ENCODE data around the gene PCBP2.
"Not testable (repeated sequence)": the region's sequence is repeated elsewhere in the genome, so short reads cannot be mapped to it uniquely, and the experiment has no call there.

PCBP2 gene

DNA sequence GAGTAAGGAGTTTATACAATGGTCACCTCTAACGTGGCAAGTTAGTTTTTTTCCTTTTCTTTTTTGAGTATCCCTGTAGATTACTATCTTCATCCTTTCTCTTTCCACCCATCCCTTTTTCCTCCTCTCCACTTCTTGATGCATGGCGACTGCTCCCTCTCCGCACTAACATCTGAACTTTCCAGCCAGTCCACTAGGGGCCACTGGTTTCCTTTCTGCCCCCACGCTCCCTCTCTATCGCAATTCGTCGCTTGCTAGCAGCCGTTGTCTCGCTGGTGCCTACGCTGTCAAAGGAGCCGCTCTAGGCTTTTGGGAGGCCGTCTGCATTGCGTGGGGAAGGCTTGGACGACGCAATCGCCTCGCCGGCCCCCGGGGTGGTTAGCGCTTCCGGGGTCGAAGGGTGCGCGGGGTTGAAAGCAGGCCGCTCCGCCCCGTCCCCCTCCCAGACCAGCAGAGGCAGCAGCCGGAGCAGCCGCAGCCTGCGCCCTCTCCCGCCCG, at the start of gene PCBP2:
TSS of gene PCBP2 (plus strand) at position 442 of the 498 bp plus-strand sequence. CDS start 2,699 bp downstream, outside the sequence.
- TF ChIP-seq, protein P1, sequence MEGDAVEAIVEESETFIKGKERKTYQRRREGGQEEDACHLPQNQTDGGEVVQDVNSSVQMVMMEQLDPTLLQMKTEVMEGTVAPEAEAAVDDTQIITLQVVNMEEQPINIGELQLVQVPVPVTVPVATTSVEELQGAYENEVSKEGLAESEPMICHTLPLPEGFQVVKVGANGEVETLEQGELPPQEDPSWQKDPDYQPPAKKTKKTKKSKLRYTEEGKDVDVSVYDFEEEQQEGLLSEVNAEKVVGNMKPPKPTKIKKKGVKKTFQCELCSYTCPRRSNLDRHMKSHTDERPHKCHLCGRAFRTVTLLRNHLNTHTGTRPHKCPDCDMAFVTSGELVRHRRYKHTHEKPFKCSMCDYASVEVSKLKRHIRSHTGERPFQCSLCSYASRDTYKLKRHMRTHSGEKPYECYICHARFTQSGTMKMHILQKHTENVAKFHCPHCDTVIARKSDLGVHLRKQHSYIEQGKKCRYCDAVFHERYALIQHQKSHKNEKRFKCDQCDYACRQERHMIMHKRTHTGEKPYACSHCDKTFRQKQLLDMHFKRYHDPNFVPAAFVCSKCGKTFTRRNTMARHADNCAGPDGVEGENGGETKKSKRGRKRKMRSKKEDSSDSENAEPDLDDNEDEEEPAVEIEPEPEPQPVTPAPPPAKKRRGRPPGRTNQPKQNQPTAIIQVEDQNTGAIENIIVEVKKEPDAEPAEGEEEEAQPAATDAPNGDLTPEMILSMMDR (IDR thresholded peaks at IDR 0.05; ENCODE audit: insufficient read depth, low read depth, low read length, missing control alignments), result peak; percentile 93
- DNase-seq (ENCODE audit: low read depth), result peak; percentile 100
- peak within 1 kb of the TSS; percentile 99 for H3K4me3 ChIP-seq (ENCODE audit: low read depth, low read length)

DNA sequence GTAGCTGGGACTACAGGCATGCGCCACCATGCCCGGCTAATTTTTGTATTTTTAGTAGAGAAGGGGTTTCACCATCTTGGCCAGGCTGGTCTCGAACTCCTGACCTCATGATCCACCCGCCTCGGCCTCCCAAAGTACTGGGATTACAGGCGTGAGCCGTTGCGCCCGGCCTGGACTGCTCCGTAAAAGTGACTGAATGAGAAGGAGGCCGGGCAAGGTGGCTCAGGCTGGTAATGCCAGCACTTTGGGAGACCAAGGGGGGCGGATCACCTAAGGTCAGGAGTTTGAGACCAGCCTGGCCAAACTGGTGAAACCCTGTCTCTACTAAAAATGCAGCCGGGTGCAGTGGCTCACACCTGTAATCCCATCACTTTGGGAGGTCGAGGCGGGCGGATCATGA, 49.6 kb upstream of the PCBP2 start:
- H3K4me3 ChIP-seq (ENCODE audit: low read depth, low read length); DNase-seq (ENCODE audit: low read depth): not testable (repeated sequence)

DNA sequence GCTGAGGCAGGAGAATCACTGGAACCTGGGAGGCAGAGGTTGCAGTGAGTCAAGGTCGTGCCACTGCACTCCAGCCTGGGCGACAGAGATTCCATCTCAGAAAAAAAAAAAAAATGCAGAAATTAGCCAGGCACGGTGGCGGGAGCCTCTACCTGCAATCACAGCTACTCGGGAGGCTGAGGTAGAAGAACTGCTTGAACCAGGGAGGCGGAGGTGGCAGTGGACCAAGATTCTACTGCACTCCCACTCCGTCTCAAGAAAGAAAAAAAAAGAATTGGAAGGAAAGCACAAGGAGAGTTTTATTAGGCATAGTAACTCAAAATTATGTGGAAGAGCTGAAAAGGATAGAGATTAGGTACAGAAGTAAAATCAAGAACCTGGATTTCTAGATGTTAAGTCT, 49.0 kb upstream of the PCBP2 start:
- DNase-seq (ENCODE audit: low read depth), result no peak
- H3K4me3 ChIP-seq (ENCODE audit: low read depth, low read length), result no peak overlapping the region
- TF ChIP-seq, protein P1 (IDR thresholded peaks at IDR 0.05; ENCODE audit: insufficient read depth, low read depth, low read length, missing control alignments), result no peak

DNA sequence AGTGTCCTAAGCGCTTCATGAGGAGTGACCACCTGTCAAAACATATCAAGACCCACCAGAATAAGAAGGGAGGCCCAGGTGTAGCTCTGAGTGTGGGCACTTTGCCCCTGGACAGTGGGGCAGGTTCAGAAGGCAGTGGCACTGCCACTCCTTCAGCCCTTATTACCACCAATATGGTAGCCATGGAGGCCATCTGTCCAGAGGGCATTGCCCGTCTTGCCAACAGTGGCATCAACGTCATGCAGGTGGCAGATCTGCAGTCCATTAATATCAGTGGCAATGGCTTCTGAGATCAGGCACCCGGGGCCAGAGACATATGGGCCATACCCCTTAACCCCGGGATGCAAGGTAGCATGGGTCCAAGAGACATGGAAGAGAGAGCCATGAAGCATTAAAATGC, 41.0 kb upstream of the PCBP2 start:
- H3K4me3 ChIP-seq (ENCODE audit: low read depth, low read length), result no peak overlapping the region
- TF ChIP-seq, protein P1 (IDR thresholded peaks at IDR 0.05; ENCODE audit: insufficient read depth, low read depth, low read length, missing control alignments), result no peak
- DNase-seq (ENCODE audit: low read depth), result no peak

DNA sequence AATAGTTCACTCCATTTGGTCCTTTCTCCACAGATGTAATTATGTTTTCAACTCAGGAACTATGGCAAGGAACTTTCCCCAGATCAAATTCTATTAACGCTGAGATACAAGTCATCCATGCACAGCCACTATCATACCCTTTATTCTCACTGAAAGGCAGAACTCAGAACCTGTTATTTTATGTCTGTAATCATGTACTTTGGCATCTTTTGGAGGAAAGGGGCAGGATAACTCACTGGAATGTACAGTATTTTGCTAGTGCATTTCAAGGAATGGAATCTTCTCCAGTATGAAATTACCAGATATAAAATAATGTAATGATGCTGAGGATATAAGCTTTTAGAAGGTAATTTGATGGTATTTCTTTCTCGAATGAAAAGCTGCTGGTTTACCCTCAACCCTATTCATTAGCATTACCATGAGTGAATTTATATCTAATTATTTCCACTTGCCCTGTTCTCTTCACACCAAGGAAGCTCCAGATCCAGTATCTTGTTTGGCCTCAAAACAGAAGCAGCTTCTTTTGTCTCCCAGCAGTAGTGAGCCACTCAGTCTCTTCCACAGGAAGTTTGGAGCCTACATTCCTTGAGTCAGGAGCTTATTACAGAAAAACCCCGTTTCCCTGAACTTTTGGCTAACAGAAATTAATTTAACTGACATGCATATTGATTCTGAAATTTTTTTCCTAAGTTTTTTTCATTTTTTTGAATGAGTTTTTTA, 38.3 kb upstream of the PCBP2 start:
- TF ChIP-seq, protein P1 (IDR thresholded peaks at IDR 0.05; ENCODE audit: insufficient read depth, low read depth, low read length, missing control alignments), result no peak
- no peak for DNase-seq (ENCODE audit: low read depth)
- no peak overlapping the region for H3K4me3 ChIP-seq (ENCODE audit: low read depth, low read length)

DNA sequence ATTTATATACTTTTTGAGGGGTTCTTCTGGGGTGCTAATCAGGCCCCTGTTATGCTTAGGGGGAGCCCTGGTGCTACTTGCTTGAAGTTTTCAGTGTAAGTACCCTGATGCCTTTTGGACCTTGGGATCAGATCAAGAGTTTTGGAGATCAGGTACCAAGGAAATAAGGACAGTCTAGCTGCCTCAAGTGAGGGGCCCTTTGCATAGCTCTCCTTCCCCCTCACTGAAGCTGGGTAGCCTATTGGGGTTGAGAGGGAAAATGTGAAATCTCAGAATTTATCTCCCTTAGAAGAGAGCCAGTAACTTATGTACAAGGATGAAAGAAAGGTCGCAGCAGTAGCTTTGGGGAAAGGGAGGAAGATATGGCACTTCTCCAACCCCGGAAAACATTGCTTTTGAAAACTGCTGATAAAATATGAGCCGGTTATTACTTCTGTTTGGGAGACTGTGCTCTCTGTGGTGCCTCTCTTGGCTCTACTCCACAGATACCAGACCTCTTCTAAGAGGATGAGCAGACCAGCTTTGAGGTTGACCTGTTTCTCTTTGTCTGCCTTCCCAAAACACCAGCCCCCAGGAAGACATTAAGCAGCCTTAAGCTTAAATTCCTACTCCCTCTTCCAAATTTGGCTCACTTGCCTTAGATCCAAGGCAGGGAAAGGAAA, 37.0 kb upstream of the PCBP2 start:
- TF ChIP-seq, protein P1 (IDR thresholded peaks at IDR 0.05; ENCODE audit: insufficient read depth, low read depth, low read length, missing control alignments), result no peak
- DNase-seq (ENCODE audit: low read depth), result no peak
- H3K4me3 ChIP-seq (ENCODE audit: low read depth, low read length), result no peak overlapping the region

DNA sequence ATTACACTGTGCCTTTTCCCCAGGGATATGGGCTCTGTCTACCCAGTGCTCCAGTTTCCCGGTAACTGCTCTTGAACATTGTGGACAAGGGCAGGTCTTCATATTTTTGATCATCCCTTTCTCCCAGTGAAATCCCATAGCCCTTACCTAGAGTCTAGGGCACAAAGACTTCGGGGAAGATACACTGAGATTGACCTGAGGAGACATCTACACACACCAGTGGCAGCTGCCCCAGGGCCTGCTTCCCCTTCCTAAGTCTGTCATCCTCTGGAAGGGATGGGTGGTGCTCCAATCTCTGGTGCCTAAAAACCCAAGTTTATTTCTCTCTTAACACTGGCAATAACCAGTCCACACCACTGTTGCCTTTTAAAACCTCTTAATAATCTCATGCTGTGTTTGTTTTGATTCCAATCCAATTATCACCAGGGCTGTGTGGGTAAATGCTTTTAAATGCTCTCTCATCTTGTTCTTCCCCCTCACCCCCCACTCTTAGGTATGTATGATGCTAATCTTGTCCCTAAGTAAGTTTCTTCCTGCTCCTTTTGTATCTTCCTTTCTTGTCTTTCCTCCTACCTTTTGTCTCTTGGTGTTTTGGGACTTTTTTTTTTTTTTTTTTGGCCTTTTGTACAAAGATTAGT, 36.0 kb upstream of the PCBP2 start:
- not testable (repeated sequence) for H3K4me3 ChIP-seq (ENCODE audit: low read depth, low read length); DNase-seq (ENCODE audit: low read depth)

DNA sequence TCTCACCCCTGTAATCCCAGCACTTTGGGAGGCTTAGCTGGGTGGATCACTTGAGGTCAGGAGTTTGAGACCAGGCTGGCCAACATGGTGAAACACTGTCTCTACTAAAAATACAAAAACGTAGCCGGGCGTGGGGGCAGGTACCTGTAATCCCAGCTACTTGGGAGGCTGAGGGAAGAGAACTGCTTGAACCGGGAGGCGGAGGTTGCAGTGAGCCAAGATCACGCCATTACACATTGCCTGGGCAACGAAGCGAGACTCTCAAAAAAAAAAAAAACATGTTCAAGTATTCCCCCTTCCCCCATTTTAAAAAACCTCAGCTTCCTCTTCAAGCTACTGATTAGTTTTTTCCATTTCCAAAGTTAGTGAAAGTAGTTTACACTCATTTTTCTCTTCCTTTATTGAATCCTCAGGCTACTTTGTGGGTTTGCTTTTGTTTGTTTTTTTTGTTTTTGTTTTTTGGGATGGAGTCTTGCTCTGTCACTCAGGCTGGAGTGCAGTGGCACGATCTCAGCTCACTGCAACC, 34.5 kb upstream of the PCBP2 start:
- not testable (repeated sequence) for H3K4me3 ChIP-seq (ENCODE audit: low read depth, low read length)
- peak; percentile 18 for DNase-seq (ENCODE audit: low read depth)
